ENCODE measurements around the gene PPT2. TPM values are rescaled to one million over a fixed set of nuclear protein-coding genes. Genes with fewer than 3 reads are reported as not detected.
A peak's percentile ranks its signal among the peaks of the same experiment; 100 is the strongest.

The PPT2 gene
- total RNA-seq, 4 donors from 2014 or later, result 42.8 to 183 (median 72.2) TPM

DNA sequence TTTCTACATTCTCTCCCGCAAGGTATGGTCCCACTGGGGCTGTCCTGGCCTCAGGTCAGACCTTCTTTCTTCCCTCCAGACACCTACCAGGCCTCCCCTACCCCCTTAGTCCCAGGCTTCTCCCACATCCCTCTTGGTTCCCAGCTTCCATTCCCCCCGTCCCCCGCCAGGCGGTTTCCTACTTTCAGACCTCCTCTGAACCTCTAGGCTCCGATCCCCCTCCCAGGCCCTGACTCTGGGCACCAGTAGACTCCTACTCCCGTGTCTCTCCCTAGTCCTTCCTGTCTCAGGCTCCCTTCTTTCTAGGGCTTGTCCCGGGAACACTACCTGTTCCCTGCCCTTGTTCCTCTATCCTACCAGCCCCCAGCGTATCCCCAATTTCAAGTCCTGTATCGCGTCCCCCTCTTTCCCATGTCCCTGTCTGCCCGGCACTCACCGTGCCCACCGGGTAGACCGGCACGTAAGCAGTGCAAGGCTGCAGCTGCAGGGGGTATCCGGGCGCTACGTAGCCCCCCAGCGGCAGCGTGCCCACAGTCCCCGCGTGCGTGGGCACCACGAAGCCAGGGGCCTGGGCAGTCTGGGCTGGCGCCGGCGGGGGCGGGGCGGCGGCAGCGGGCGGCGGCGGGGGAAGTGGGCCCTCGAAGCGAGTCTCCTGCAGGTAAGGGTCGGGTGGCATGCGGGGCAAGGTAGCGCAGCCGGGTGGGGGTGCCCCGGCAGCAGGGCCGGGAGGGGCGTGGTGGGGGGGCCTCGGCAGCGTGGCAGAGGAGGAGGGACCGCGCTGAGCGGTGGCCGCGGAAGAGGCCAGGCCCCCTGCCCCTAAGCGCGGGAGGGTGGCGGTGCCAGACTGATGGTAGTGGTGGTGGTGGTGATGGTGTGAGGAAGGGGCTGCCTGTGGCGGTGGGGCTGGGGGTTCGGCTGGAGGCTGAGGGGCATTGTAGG, 3.7 kb upstream of the PPT2 start:
- no peaks in the 10 kb centered on the region for H3K27me3 ChIP-seq
- no peaks in the 10 kb centered on the region for H3K36me3 ChIP-seq
- no peak overlapping the region for H3K4me3 ChIP-seq
- H3K9me3 ChIP-seq, result no peaks in the 10 kb centered on the region
- no peak overlapping the region for H3K27ac ChIP-seq
- WGBS, result 65% methylated on average over 53 of the region's 55 CpGs
- TF ChIP-seq POLR2AphosphoS5 (IDR thresholded peaks at IDR 0.05) (no peak), POLR2A (IDR thresholded peaks at IDR 0.05) (no peak), EP300 (IDR thresholded peaks at IDR 0.05) (no peak)
- TF ChIP-seq, protein P1, sequence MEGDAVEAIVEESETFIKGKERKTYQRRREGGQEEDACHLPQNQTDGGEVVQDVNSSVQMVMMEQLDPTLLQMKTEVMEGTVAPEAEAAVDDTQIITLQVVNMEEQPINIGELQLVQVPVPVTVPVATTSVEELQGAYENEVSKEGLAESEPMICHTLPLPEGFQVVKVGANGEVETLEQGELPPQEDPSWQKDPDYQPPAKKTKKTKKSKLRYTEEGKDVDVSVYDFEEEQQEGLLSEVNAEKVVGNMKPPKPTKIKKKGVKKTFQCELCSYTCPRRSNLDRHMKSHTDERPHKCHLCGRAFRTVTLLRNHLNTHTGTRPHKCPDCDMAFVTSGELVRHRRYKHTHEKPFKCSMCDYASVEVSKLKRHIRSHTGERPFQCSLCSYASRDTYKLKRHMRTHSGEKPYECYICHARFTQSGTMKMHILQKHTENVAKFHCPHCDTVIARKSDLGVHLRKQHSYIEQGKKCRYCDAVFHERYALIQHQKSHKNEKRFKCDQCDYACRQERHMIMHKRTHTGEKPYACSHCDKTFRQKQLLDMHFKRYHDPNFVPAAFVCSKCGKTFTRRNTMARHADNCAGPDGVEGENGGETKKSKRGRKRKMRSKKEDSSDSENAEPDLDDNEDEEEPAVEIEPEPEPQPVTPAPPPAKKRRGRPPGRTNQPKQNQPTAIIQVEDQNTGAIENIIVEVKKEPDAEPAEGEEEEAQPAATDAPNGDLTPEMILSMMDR (IDR thresholded peaks at IDR 0.05), result no peak
- DNase-seq (ENCODE audit: low spot score in 2 of 2), result no peak
- H3K4me1 ChIP-seq, result peaks cover 40% of the 10 kb centered on the region

- Histone ChIP-seq H3K27ac (no peak overlapping the region), H3K4me1 (peaks cover 47% of the 10 kb centered on the region), H3K9me3 (no peaks in the 10 kb centered on the region), H3K27me3 (no peaks in the 10 kb centered on the region), H3K36me3 (peaks cover 6% of the 10 kb centered on the region), H3K4me3 (peak overlapping the region; percentile 76)
- WGBS, result 41% methylated on average over 8 of the region's 8 CpGs
- TF ChIP-seq, protein P1 (IDR thresholded peaks at IDR 0.05), result no peak
- no peak for TF ChIP-seq EP300 (IDR thresholded peaks at IDR 0.05)
- no peak for TF ChIP-seq POLR2AphosphoS5 (IDR thresholded peaks at IDR 0.05)
- no peak for TF ChIP-seq POLR2A (IDR thresholded peaks at IDR 0.05)
- DNase-seq (ENCODE audit: low spot score in 2 of 2), result no peak
Measured at GRCh38 chr6:32151181-32151862, 2.6 kb upstream of the PPT2 start.

- H3K36me3 ChIP-seq, result peaks cover 12% of the 10 kb centered on the region
- no peaks in the 10 kb centered on the region for H3K9me3 ChIP-seq
- peak within 1 kb of the TSS; percentile 88 for H3K27ac ChIP-seq
- TF ChIP-seq, protein P1 (IDR thresholded peaks at IDR 0.05), result no peak
- TF ChIP-seq POLR2A (IDR thresholded peaks at IDR 0.05) (no peak), POLR2AphosphoS5 (IDR thresholded peaks at IDR 0.05) (no peak), EP300 (IDR thresholded peaks at IDR 0.05) (no peak)
- no peaks in the 10 kb centered on the region for H3K27me3 ChIP-seq
- WGBS, result 26% methylated on average over 11 of the region's 24 CpGs
- peaks cover 47% of the 10 kb centered on the region for H3K4me1 ChIP-seq
- no peak for DNase-seq (ENCODE audit: low spot score in 2 of 2)
- peak within 1 kb of the TSS; percentile 76 for H3K4me3 ChIP-seq
Measured at GRCh38 chr6:32151863-32152768, 1.8 kb upstream of the PPT2 start, which contains the start of gene PRRT1. Gene PRRT1 (minus strand): TSS chr6:32151939. CDS start chr6:32151827, 112 bp downstream.

DNA sequence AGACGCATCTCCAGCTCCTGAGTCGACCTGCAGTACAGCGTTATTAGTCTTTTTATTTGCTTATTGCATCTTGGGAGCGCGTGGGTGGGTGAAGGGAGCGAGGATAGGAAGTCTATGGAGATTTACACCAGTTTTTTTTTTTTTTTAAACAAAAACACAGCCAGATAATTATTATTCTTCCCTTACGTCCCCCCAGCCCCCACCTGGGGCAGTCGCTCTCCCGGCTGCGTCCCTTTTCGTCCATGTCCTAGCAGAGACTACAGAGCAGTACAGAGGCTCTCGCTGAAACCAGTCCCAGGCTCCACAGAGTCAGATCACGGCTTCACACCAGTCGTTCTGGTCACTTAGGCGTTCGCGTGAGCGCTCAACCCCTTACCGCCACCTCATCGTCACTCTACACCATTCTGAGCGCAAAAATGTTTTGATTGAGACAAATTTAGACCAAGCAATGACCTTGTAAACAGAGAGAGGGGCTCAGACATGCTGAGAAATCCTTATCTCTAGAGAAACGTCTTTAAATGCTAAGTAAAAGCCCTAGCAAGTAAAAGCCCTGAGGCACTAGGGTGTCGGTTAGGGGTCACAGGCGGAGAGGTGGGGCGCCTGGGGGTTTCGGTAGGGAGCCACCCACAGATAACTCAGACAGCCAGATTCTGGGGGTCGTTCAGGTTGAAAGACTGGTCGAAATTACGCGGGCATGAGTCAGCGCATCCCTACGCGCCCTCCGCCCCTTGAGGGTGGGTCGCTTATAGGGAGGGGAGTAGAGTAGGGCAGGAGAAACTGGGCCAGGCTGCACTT, 975 bp upstream of the PPT2 start:
- H3K27ac ChIP-seq, result peak overlapping the region; percentile 88
- peaks cover 21% of the 10 kb centered on the region for H3K36me3 ChIP-seq
- H3K4me1 ChIP-seq, result peaks cover 47% of the 10 kb centered on the region
- DNase-seq (ENCODE audit: low spot score in 2 of 2), result peak in 1 of 2 donors; percentile 83
- H3K27me3 ChIP-seq, result no peaks in the 10 kb centered on the region
- H3K9me3 ChIP-seq, result no peaks in the 10 kb centered on the region
- WGBS, result 17% methylated on average over 35 of the region's 35 CpGs
- TF ChIP-seq POLR2A (IDR thresholded peaks at IDR 0.05) (no peak), EP300 (IDR thresholded peaks at IDR 0.05) (no peak), POLR2AphosphoS5 (IDR thresholded peaks at IDR 0.05) (no peak)
- TF ChIP-seq, protein P1 (IDR thresholded peaks at IDR 0.05), result no peak
- H3K4me3 ChIP-seq, result peak overlapping the region; percentile 76

All from suprapubic skin (tissue), 4 donors.